Liver (tissue), 3 donors: Measurements from ENCODE around the gene TEC.

ENCODE experiments used
- ATF3 ChIP-seq: IDR thresholded peaks from 2 replicates; pipeline ENCODE4 v1.6.1; 2016; ENCODE audit warnings: antibody characterized with exemption
- CTCF ChIP-seq: fragments of 150-350 bp; IDR thresholded peaks from 2 replicates; pipeline ENCODE4 v1.5.1; 2017; ENCODE audit warnings: improper control_type of control experiment, low read depth, low read length; ENCODE audit not compliant: missing input control
- EGR1 ChIP-seq, 2 donors: IDR thresholded peaks; 2 replicates each; pipeline ENCODE4 v1.6.1; 2016 to 2018; ENCODE audit warnings: antibody characterized with exemption in 2 of 2, low read depth in 2 of 2
- FOXA1 ChIP-seq: IDR thresholded peaks from 2 replicates; pipeline ENCODE4 v1.6.1; 2016; ENCODE audit warnings: antibody characterized with exemption
- GABPA ChIP-seq, 2 donors: IDR thresholded peaks in 1 of 2; conservative IDR thresholded peaks in 1 of 2; 2 replicates each; pipeline ENCODE4 v1.6.1; 2016; ENCODE audit warnings: antibody characterized with exemption in 2 of 2, mild to moderate bottlenecking in 1 of 2, moderate library complexity in 1 of 2
- HNF4G ChIP-seq: IDR thresholded peaks from 2 replicates; pipeline ENCODE4 v1.6.1; 2016; ENCODE audit warnings: antibody characterized with exemption
- MAX ChIP-seq: IDR thresholded peaks from 2 replicates; pipeline ENCODE4 v1.6.1; 2016; ENCODE audit warnings: antibody characterized with exemption
- RAD21 ChIP-seq, 2 donors: IDR thresholded peaks; 2 replicates each; pipeline ENCODE4 v1.6.1; 2016; ENCODE audit warnings: antibody characterized with exemption in 2 of 2, mild to moderate bottlenecking in 2 of 2
- RXRA ChIP-seq, 2 donors: IDR thresholded peaks; 2 replicates each; pipeline ENCODE4 v1.6.1; 2017 to 2018; ENCODE audit warnings: antibody characterized with exemption in 2 of 2, mild to moderate bottlenecking in 1 of 2
- SP1 ChIP-seq: IDR thresholded peaks from 2 replicates; pipeline ENCODE4 v1.6.1; 2018; ENCODE audit warnings: antibody characterized with exemption, mild to moderate bottlenecking
- TAF1 ChIP-seq: conservative IDR thresholded peaks from 2 replicates; pipeline ENCODE4 v1.6.1; 2016; ENCODE audit warnings: antibody characterized with exemption, mild to moderate bottlenecking
- YY1 ChIP-seq: IDR thresholded peaks from 2 replicates; pipeline ENCODE4 v1.6.1; 2016; ENCODE audit warnings: antibody characterized with exemption, mild to moderate bottlenecking
- ZBTB33 ChIP-seq: IDR thresholded peaks from 2 replicates; pipeline ENCODE4 v1.6.1; 2016; ENCODE audit warnings: antibody characterized with exemption
- donor health status: healthy.
- donor health status: healthy.

GRCh38 chr4:48255072-48255958 is 14.3 kb downstream of the TEC start:
- TF ChIP-seq CTCF (no peak), RAD21 (IDR thresholded peaks at IDR 0.05) (no peak), ZBTB33 (no peak), YY1 (no peak), HNF4G (no peak), RXRA (IDR thresholded peaks at IDR 0.05) (no peak), EGR1 (IDR thresholded peaks at IDR 0.05; ENCODE audit: low read depth in 2 of 2) (no peak), ATF3 (no peak), GABPA (IDR thresholded peaks at IDR 0.05 in 1 of 2, conservative IDR thresholded peaks at IDR 0.05 in 1 of 2) (no peak), TAF1 (no peak), MAX (no peak), FOXA1 (no peak), SP1 (no peak)
